ENCODE results near the gene MFSD11. TPM values are rescaled to one million over a fixed set of nuclear protein-coding genes. Genes with fewer than 3 reads are reported as not detected.

Gene MFSD11
- total RNA-seq, 1 donor from 2014 or later, result 32.3 TPM

DNA sequence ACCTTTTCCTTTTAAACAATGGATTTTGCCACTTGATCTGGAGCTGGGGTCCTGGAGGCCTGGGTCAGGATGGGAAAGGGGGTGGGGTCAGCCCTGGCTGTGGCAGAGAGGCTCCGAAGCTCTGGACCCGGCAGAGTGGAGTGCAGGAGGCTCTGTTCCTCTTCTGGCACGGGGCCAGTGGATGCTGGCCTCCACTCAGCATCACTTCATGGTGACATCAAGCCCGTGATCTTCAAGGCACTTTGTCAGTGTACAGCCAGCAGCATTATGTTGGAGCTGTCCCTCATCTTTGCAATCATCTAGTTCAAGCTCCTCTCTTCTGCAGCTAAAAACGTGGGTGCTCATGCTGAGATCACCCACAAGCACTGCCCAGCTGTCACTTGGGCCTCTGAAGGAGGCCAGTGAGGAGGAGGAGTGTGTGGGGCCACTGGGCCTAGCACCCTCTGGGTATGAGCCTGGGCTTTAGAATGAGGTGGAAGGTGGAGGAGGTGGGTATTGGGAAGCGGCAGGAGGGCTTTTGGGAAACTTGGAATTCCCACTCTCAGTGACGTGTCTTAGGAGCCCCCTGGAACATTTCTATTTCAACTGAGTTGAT, 84.4 kb downstream of the MFSD11 start:
- no peak overlapping the region for H3K4me3 ChIP-seq
- TF ChIP-seq CTCF (IDR thresholded peaks at IDR 0.05), result no peak
- H3K27me3 ChIP-seq, result peaks cover 6% of the 10 kb centered on the region
- intact Hi-C loops (cut with DNase I), result no loop called here
- no peaks in the 10 kb centered on the region for H3K9me3 ChIP-seq
- H3K4me1 ChIP-seq, result no peaks in the 10 kb centered on the region
- H3K27ac ChIP-seq, result no peak overlapping the region
- H3K36me3 ChIP-seq, result no peaks in the 10 kb centered on the region
- ATAC-seq, result no peak
- no peak for DNase-seq

DNA sequence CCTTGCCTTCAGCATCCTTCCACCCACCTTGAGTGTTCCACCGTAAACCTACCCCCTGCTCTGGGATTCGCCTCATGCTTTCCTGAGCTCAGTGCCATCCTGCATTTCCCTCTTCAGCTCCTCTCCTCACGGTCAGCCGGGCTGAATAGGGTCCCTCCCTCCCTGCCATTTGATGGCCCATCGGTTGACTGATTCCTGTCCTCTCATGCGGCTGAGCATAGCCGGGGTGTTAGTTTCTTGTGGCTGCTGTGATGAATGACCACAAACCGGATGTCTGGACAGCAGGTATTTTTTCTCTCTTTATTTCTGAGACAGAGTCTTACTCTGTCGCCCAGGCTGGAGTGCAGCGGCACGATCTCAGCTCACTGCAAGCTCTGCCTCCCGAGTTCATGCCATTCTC, 86.2 kb downstream of the MFSD11 start:
- Histone ChIP-seq H3K36me3 (no peaks in the 10 kb centered on the region), H3K4me3 (no peak overlapping the region), H3K27me3 (peaks cover 6% of the 10 kb centered on the region), H3K27ac (no peak overlapping the region), H3K9me3 (no peaks in the 10 kb centered on the region), H3K4me1 (no peaks in the 10 kb centered on the region)
- DNase-seq, result no peak
- TF ChIP-seq CTCF (IDR thresholded peaks at IDR 0.05), result no peak
- ATAC-seq, result no peak
- intact Hi-C loops (cut with DNase I), result no loop called here

DNA sequence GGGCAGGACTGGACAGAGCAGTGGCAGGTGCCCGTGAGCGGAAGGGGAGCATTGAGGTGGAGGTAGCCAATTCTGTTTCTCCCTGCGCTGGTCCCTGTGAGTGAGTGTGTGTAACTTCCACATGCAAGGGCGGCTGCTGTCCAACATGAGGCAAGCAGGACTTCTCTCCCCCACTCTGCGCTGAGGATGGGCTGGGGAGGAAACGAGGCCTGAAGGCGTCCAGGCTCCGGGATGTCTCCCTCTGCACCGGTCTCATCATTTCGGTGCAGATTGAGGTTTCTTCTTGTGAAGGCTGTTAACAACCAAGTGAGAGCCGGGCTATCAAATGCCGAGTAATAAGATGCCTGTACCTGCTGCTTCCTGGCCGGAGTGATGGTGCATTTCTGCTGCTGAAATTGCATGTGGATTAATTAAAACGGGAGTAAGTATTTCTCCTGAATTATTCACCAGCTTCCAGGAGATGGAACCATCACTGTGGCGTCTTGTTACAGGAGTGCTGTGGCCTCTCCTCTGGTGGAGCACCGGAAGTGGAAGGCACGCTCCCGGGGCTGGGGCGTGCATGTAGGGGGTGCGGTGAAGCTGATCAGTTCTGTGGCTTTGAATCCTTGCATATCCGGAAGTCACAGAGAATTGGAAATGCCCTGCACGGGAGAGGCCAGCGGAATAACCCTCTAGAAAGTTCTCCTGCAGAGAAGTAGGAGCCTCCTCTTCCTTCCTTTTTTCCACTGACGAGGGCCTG, 88.6 kb downstream of the MFSD11 start:
- ATAC-seq (no peak), DNase-seq (no peak)
- intact Hi-C loops (cut with DNase I), result no loop called here
- no peaks in the 10 kb centered on the region for H3K36me3 ChIP-seq
- no peak overlapping the region for H3K27ac ChIP-seq
- H3K9me3 ChIP-seq, result no peaks in the 10 kb centered on the region
- no peaks in the 10 kb centered on the region for H3K27me3 ChIP-seq
- no peak overlapping the region for H3K4me3 ChIP-seq
- TF ChIP-seq CTCF (IDR thresholded peaks at IDR 0.05), result no peak
- no peaks in the 10 kb centered on the region for H3K4me1 ChIP-seq

GRCh38 chr17:76827736-76828135, 89.8 kb downstream of the MFSD11 start:
- no peak for TF ChIP-seq CTCF (IDR thresholded peaks at IDR 0.05)
- no peaks in the 10 kb centered on the region for H3K9me3 ChIP-seq
- no peaks in the 10 kb centered on the region for H3K4me1 ChIP-seq
- no peak overlapping the region for H3K27ac ChIP-seq
- H3K36me3 ChIP-seq, result no peaks in the 10 kb centered on the region
- DNase-seq, result no peak
- intact Hi-C loops (cut with DNase I), result no loop called here
- no peak for ATAC-seq
- H3K4me3 ChIP-seq, result no peak overlapping the region
- H3K27me3 ChIP-seq, result no peaks in the 10 kb centered on the region

Small RNA genes within 50 kb of the gene (microRNA-seq; reads per million reads assigned to microRNA genes)
- not detected for gene MIR636 (ENCODE audit: borderline microRNAs expressed)

Other genes with a start within 250 kb of the MFSD11 start
- 46.4 TPM for gene RHBDF2, start 236.7 kb upstream of the MFSD11 start, total RNA-seq
- 34.3 TPM for gene CYGB, start 200.4 kb upstream of the MFSD11 start, total RNA-seq
- 7.7 TPM for gene PRCD, start 198.1 kb upstream of the MFSD11 start, total RNA-seq
- gene ST6GALNAC2, start 152.3 kb upstream of the MFSD11 start, total RNA-seq, result 24.5 TPM
- gene ST6GALNAC1, start 94.4 kb upstream of the MFSD11 start, total RNA-seq, result 14.1 TPM
- gene MXRA7, start 27.2 kb upstream of the MFSD11 start, total RNA-seq, result 159 TPM
- 29.6 TPM for gene JMJD6, start 11.5 kb upstream of the MFSD11 start, total RNA-seq
- gene METTL23, start 11.3 kb upstream of the MFSD11 start, total RNA-seq, result 31.6 TPM
- gene SRSF2, start 788 bp upstream of the MFSD11 start, total RNA-seq, result 145 TPM
- 2.0 TPM for gene MGAT5B, start 130.3 kb downstream of the MFSD11 start, total RNA-seq